HG02840 (cell line): ENCODE measurements around the gene PTPRK.

Experiments
- ATAC-seq: cut with Tn5 transposase; IDR thresholded peaks from one replicate; pipeline ENCODE4 v1.9.1; 2021; ENCODE audit warnings: mild to moderate bottlenecking, moderate library complexity, moderate number of reproducible peaks; ENCODE audit not compliant: unreplicated experiment, low FRiP score

The PTPRK gene

DNA sequence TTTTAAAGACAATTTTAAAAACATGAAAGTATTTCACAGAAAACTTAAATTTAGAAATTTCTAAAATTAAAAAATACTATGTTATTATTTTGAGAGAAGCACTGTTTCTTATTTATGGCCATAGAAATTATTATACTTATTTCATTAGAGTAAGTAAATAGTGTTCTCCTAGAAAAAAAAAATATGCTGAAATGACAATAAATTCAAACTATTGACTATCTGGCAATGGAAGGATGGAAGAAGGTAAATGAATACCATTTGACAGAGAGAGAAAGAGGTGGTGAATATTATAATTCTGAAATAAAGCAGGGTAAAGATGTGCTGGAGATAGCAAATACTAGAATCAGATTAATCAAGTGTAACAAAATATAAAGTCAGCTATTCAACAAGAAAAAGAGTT lies 294.8 kb downstream of the PTPRK start:
- no peak for ATAC-seq

DNA sequence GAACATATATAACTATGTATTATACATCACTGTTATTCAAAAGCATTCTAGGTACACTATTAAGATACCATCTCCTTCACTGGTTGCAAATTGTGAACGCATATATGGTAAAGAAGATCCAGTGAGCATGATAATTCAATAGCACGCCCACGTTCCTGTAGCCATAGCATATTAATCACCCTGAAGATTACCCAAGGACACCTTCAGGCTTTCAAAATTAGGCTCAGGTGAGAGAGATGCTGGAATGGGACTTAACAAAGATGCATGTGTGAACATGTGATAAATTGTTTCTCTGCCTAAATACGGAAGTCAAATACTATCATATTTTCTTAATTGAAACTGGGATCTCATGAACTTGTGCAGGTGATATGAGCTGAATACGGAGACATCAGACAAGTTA lies 303.5 kb downstream of the PTPRK start:
- no peak for ATAC-seq

DNA sequence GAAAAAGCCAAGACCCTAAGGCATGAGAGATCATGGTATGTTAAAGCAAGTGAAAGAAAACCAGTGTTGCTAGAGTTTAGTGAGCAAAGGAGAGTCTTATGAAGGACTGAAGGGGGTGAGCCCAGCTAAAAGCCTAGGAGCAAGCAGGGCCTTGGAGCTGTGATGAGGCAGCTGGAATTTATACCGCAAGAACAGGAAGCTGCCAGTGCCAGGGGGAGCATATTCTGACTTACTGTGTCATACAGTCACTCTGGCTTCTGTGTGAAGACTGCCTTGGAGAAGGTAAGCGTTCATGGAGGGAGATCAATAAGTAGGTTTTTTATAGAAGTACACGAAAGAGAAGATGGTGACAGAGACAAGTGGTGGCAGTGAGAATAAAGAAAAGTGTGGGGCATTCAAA lies 310.6 kb downstream of the PTPRK start:
- no peak for ATAC-seq

DNA sequence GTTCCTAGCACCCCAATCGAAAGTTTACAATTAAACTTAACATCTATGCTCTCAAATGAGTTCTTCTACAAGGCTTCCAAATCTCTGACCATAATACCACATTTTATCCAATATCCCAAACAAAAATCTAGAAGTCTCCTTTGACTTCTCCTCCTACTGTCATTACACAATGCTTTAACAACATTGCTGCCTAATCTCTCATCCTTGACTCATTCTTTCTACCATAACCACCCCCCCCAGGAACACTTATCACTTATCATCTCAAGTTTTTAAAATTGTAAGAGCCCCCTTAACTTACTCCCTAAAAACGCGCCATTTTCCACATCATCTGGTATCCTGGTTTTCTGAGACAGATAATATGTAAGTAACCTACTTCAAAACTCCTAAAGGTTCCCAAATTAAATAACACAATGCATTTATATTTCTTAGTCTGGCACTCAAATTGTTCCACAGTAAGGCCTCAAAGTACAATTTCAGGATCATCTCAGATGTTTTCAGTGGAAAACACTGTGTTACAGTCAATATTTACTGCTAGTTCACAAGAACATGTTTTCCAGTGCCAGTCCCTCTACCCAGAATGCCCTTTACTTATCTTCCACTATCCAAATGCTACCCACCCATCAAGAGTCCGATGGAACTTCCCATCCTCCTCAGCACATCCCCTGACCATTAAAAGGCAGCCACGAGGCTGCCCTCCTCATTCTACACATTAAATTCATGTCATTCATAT lies 311.4 kb downstream of the PTPRK start:
- no peak for ATAC-seq

DNA sequence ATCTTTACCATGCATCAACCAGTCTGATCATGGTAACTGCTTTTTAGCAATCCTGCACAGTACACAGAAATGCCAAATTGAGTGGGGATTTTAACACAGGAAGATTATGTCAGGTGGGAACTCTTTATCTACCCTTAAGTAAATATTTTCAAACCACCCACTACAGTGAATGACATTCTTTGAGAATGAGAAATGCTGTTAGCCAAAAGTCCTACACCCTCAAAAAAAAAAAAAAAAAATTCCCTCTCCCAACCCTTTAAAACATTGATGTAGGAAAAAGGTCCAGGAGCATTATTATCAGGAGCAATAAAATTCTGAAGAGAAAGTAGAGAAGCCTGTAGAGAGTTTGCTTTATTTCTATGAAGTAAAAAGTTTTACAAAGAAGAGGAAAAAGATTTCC lies 312.3 kb downstream of the PTPRK start:
- no peak for ATAC-seq

DNA sequence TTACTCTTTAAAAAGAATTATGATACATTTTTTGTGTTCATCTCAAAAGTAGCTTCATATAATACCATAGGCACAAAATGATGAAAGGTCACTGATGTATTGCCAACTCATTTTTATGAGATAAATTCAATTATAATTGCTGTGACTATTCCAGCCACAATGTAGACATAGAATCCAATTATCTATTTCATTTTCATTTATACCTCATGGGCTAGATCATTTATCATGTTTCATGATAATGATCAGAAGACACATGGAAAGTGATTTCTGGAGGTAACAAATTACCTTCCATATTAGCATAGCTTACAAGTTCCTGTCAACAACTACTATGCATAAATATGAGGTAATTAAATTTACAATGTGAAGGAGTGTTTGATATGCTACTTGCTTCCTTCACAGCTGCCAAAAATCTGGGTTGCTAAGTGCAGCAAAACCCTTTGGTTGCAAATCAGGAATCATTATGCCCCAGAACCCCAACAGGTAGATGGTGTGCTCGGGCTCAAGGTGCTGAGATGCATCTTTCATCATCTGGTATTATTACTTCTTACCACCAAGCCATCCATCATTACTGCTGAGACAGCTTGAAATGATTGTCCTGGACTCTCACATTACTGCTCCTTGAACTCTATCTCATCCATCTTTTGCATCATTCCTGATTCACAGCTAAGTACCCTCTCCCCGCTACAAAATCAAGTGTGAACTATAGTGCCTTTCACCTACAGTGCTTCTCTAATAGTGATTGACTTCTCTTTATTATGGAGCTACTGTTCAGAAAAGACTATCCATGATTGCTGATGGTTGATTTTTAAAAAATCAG lies 313.6 kb downstream of the PTPRK start:
- no peak for ATAC-seq

DNA sequence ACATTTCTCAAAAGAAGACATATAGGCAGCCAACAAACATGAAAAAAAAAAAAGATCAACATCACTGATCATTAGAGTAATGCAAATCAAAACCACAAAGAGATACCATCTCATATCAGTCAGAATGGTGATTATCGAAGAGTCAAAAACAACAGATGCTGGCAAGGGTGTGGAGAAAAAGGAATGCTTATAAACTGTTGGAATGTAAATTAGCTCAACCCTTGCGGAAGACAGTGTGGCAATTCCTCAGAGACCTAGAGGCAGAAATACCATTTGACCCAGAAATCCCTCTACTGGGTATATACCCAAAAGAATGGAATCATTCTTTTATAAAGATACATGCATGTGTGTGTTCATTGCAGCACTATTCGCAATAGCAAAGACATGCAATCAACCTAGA lies 315.8 kb downstream of the PTPRK start:
- no peak for ATAC-seq

DNA sequence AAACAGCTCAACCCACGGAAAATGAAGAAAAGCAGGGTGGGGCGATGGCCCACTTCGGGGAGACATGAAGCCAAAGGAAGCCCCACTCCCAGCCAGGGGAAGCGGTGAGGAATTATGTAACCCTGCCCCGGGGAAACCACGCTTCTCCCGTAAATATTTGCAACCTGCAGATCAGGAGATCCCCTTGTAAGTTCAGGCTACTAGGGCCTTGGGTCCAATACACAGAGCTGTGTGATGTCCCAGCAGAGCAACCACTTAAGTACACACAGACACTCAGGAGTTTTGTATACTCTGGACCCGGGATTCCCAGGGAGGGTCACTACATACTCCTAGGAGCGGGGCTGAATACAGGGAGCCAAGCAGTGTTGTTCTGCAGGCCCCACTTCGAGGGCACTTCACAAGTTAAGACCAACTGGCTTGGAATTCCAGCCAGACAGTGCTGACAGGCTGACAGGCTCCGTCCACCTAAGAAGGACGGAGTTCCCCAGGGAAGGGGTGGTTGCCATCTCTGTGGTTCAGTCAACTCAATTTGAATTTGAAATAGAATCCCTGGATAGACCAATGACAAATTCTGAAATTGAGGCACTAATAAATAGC lies 318.1 kb downstream of the PTPRK start:
- ATAC-seq = no peak

DNA sequence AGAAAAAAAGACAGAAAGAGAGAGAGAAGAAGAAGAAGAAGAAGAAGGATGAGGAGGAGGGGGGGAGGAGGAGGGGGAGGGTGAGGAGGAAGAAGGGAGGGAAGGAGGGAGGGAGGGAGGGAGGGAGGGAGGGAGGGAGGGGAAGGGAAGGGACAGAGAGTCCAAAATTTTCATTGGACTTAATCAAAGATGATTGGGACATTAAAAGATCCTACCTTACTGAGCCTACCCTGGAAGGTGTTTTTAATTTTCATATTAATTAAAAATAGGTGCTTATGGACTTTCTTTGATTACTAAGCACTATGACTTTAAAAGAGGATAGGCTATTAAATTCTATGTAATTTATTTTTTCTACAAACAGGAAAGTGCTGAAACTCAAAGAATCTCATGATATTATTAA lies 319.6 kb downstream of the PTPRK start:
- ATAC-seq = no peak

DNA sequence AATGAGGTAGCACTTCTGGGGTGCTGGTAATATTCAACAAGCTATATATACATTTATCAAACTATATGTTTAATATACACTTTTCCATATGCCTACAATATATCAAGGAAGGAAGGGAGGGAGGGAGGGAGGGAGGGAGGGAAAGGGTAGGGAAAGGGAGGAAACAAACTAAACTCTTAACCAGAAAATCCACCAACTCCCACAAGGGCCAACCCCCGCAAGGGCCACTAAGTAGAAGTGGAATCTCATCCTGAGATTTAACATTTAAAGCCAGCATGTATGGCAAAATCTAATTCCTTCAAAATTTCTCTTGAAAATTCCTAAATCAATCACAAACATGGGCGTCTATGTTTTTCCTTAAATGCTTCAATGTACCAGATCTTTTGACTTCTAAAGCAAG lies 320.9 kb downstream of the PTPRK start:
- no peak for ATAC-seq

DNA sequence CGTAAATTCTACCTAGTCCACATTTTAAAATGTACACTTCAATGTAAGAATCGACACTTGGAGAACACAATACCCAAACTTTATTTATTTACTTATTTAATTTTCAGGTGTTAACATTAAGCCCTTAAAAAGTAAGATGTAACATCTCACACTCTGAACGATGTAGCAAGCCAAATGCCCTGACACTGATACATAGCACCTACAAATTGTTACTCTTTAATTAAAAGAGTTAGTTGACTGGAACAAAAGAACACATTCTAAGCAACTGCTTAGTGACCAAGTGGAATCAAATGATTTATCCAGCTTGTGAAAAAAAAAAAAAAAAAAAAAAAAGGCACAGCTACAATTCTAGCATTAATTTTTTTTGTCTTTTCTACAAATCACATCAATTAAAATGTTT lies 327.4 kb downstream of the PTPRK start:
- ATAC-seq = no peak

DNA sequence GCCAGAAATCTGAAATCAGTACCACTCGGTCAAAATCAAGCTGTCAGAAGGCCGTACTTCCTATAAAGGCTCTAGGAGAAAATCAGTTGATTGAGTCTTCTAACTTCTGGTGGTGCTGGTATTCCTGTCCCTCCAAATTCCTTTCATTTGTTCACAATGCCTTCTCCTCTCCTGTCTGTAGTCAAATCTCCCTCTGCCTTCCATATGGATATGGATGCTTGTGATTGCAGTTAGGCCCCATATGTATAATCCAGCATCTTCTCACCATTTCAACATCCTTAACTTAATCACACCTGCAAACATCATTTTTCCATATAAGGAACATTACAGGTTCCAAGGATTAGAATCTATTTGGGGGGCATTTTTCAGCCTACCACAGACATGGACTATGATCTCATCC lies 331.7 kb downstream of the PTPRK start:
- no peak for ATAC-seq

DNA sequence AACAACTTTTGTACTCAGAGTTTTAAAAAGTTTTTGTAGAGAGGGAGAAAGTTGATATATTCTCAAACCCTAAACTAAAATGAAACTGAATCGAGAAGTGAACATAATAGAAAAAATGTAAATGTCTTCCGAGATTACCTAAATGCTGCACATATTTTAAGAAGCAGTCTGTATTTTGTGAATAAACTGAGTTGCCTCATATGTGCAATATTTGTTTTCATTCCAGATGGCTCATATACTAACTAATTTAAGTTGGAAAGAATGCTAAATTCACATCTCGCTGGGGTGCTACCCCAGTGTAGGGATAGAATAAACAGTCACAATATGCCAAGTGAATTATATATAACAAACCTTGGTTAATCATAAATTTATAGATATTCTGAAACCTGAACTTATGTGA lies 333.7 kb downstream of the PTPRK start:
- no peak for ATAC-seq

DNA sequence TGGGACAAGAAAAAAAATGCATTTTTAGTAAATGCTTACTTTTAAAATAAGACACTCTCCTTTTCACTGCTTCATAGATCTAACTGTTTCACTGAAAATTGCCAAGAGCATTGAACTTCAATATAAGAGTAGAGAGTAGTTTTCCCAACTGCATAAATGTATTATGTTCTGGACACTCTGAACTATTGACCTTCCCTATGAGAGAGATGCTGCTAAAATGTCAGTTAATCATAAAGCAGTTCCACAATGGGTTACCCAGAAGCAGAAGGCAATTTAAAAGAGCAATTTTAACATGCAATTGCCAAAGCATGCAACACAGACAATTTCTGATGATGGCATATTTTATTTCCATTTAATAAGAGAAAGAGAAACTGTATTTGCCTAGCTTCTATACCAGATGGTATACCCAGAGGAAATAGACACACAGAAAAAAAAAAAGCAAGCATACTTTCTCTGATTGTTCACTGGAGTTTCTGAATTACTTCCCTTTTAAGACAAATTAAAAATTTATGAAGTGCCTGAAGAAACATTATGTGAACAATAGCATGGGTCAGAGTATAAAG lies 340.4 kb downstream of the PTPRK start:
- no peak for ATAC-seq

DNA sequence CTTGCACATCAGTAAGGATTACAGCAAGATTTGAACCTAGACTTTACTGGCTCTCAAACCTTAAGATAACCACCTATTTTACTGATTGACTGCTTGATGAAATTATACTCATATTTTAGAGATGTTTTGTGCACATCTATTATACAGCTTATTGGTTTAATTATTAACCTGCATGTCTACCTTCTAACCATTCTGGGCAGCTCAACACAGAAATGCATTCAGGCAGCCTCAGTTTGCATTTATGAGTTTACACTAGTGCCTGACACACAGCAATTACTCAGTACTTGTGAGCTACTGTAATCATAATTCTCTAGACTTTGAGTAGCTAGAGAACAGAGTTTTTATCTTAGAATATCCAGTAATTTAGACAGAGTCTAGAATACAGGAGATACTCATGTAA lies 345.7 kb downstream of the PTPRK start:
- no peak for ATAC-seq

DNA sequence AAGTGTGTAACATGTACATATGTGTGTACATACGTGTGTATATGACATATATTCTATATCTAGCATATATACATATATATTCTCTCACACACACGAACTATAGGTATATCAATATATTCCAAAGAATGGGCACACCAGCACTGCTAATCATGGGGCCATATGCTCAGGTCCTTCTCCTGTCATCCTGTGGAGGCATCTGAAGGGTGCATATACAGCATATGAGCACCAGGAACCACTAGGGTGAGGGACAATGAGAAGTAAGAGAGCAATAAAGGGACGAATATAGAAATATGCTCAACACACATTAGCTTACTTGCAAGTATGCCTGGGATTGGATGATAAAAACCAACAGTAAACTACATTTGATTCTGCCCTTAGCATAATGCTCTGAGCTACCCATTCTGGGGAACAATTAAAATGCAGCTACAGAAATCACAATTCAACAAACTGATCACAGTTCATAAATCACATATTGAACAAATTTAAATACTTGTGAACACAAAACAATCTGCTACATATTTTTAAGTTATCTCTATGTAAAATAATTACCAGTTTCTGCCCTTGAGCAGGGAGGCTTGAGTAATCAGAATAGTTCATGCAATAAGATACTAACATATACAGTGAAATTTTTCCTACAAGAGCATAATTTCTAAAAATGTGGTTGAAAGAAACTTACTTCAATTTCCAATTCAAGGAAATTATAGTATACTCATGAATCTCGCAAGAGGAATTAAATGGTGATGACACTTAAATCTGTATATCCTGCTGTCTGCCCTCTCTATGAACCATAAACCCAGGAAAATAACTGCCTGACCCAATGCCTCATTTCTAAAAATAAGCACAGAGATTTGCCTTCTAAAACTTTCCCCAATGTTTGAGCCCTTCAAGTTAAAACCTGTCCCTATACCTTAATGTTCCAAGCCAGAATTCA lies 347.4 kb downstream of the PTPRK start:
- ATAC-seq = no peak

DNA sequence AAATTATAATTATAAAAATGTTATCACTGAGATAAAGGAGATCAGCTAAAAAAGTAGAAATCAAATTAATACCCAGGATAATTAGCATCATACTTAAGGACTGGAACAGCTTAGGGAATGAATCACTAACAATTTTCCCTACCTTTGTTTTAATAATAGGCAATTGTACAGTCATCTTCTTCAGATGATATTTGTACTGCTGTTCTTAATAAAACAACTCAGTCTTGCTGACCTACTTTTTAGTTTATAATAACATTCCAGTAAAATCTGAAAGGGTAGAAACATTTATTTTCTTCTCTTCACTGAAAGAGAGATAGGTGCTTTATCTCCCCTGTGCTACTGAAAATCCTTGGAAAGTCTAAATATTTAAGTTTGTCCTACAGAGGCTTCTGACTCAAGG lies 348.3 kb downstream of the PTPRK start:
- ATAC-seq = no peak

DNA sequence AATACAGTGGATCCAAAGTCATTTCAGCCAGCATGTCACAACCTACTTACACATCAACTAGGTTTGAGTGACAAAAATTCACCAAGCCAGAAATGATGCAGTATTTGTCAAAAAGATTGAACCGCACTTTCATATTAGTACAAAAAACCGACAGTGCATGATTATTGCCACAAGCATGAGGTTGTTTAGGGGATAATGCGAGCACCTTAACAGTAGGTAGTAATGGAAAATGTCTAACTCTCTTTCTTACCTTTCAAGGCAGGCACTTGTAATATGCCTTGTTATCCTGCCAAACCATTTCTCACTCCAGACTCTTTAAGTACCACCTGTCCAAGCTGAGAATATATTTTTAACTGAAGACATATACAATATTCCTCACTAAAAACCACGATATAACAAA lies 349.2 kb downstream of the PTPRK start:
- ATAC-seq = no peak

DNA sequence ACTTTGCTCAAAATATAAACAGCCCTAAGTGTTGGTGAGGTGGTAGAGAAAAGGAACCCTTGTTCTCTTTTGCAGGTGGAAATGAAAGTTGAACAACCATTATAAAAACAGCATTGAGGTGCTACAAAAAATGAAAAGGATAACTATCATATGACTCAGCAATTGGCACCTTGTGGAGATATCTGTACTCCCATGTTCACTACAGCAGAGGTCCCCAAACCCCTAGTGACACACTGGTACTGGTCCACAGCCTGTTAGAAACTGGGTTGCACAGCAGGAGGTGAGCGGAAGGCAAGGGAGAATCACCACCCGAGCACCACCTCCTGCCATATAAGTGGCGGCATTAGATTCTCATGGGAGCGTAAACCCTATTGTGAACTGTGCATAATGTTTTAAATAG lies 352.2 kb downstream of the PTPRK start:
- no peak for ATAC-seq

DNA sequence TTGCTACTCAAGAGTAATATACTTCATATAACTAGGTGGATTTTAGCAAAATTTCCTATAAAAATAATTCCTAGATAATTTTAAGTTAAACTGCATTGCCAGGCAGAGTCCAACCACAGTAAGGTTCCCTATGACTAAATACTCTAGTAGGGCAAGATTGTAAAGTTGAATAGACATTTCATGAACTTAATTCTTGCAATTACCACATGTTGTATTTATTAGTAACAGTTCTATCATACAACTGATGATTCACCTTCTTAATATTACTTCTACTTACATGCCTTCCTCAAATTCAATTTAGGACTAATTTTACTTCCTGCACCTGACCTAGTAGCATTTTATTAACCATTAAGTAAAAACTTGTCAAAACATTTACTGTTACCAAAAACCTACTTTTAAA lies 352.8 kb downstream of the PTPRK start:
- no peak for ATAC-seq
